ENCODE measurements around the gene MARCHF9.

GRCh38 chr12:57809425-57809824, 54.5 kb downstream of the MARCHF9 start:
- TF ChIP-seq CTCF (IDR thresholded peaks at IDR 0.05) (no peak), POLR2A (IDR thresholded peaks at IDR 0.05) (no peak)

All from lower leg skin (tissue), 3 donors.